ENCODE results near the gene GRB2. TPM values are rescaled to one million over a fixed set of nuclear protein-coding genes. Genes with fewer than 3 reads are reported as not detected.

Gene GRB2
- total RNA-seq (2022; extraction: Qiagen RNA extraction) = 83.4 to 98.5 TPM (median 95.9 TPM) in 5 replicates

DNA sequence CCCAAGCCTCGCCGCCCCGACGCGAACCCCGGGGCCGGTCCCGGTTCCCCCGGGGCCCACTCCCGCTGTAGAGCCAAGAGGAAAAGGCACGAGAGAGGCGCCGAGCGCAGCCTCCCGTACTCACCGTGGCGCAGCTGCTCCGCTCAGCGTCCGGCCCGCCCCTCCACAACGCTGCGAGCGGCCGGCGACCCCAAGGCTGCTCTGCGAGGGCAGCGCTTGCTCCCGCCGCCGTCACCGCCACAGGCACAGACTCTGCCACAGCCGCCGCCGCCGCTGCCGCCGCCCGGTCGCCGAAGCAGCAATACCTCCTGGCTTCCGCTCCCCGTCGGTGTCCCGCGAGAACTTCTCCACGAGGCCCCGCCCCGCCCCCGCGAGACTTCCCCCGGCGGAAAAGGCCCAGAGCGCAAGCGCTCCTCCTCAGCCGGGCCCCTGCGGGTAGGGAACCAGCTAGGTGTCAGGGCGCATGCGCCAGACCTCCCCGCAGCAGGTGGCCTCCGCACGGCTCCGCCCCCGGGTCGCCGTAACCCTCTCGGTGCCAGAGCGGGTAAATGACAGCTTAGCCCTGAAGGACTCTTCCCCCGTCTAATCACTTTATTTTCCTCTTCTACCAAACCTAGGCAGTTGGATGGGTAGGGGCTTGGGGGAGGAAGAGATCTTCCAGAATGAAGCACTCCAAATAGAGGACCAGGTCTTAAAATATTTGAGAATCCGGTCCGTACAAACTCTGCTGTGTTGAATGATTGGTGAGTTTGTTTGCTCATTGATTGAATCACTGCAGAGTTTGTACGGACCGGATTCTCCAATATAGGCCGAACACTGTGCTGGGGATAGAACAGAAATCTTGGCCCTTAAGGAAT, at the start of gene GRB2:
GRB2 (minus strand) TSS at position 314 of the 857 bp plus-strand sequence. CDS start 12,050 bp downstream, outside the sequence.

DNA sequence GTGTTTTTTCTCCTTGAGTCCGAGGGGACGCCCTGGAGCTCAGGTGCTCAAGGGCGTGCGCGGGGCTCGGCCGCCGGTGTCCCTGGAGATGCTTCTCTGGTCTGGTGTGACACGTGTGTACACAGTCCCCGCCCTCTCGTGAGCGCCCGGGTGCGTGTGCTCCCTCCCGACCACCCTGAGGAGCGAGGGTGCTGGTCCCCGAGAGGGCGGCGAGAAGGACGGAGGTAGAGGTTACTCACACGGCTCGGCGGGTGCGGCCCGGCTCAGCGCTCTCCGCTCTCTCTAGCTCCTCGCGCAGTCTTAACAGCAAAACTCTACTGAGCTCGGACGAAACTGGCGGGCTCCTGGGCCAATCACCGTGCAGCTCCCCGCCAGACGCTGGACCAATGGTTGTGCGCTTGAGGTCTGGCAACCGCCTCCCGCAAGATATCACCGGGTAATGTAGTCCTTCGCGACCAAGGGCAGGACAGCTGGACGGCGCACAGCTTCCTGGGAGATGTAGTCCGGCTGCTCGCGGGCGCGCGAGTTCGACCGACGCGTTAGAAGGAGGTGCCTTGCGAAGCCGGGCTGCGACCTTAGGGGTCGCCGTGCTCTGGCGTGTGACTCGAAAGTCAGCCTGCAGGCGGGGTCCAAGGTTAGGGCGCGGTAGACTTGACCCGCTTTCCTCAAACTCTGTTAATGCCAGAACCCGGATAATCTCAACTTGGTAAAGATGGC, 116.2 kb downstream of the GRB2 start, which contains the start of gene SLC25A19:
SLC25A19 (minus strand) TSS at position 319 of the 717 bp plus-strand sequence. CDS start 2,669 bp downstream, outside the sequence.

DNA sequence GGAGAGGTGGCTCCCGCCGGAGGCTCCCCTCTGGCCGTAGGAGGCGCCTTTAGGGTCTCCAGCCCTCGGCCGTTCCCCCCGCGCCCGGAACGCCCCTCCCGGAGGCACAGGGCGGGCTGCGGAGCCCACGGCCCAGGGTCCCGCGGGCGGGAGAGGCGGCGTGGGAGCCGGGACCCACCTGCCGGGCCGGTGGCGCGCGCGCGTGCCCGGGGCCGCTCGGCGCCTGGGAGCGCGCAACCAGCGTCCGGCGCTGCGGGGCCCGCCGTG, 134.6 kb downstream of the GRB2 start, which contains the start of gene MIF4GD:
MIF4GD (minus strand) TSS at position 266 of the 267 bp plus-strand sequence. CDS start 1,036 bp downstream, outside the sequence.

Other genes with a start within 250 kb of the GRB2 start
- 342 to 401 TPM (median 370 TPM) in 5 replicates for gene SUMO2, start 222.7 kb downstream of the GRB2 start, total RNA-seq (2022; extraction: Qiagen RNA extraction)
- 93.6 to 108 TPM (median 95.6 TPM) in 5 replicates for gene NUP85, start 200.0 kb downstream of the GRB2 start, total RNA-seq (2022; extraction: Qiagen RNA extraction)
- gene GGA3, start 144.1 kb downstream of the GRB2 start, total RNA-seq (2022; extraction: Qiagen RNA extraction) = 23.4 to 33.3 TPM (median 27.7 TPM) in 5 replicates
- 146 to 184 TPM (median 176 TPM) in 5 replicates for gene MRPS7, start 143.8 kb downstream of the GRB2 start, total RNA-seq (2022; extraction: Qiagen RNA extraction)
- gene MIF4GD, start 134.4 kb downstream of the GRB2 start, total RNA-seq (2022; extraction: Qiagen RNA extraction) = 32.7 to 38.4 TPM (median 38.0 TPM) in 5 replicates
- 14.2 to 20.8 TPM (median 19.1 TPM) in 5 replicates for gene SLC25A19, start 116.2 kb downstream of the GRB2 start, total RNA-seq (2022; extraction: Qiagen RNA extraction)
- 41.3 to 47.9 TPM (median 45.7 TPM) in 5 replicates for gene TMEM94, start 51.0 kb upstream of the GRB2 start, total RNA-seq (2022; extraction: Qiagen RNA extraction)
- gene CASKIN2, start 109.9 kb upstream of the GRB2 start, total RNA-seq (2022; extraction: Qiagen RNA extraction) = 7.3 to 12.7 TPM (median 11.6 TPM) in 5 replicates
- gene TSEN54, start 110.8 kb upstream of the GRB2 start, total RNA-seq (2022; extraction: Qiagen RNA extraction) = 25.3 to 44.1 TPM (median 39.3 TPM) in 5 replicates
- gene LLGL2, start 120.0 kb upstream of the GRB2 start, total RNA-seq (2022; extraction: Qiagen RNA extraction) = 19.9 to 33.2 TPM (median 31.7 TPM) in 5 replicates
- gene MYO15B, start 182.1 kb upstream of the GRB2 start, total RNA-seq (2022; extraction: Qiagen RNA extraction) = 33.3 to 67.7 TPM (median 52.9 TPM) in 5 replicates
- 0.61 to 1.3 TPM (median 0.83 TPM) in 5 replicates for gene SMIM5, start 227.8 kb upstream of the GRB2 start, total RNA-seq (2022; extraction: Qiagen RNA extraction)

Measured in A549 treated with Mapracorat at 1 μM for 4 hours (cell line).